ENCODE data around the gene ALDH2. TPM values are rescaled to one million over a fixed set of nuclear protein-coding genes. Genes with fewer than 3 reads are reported as not detected.
A peak's percentile ranks its signal among the peaks of the same experiment; 100 is the strongest.

The ALDH2 gene
- total RNA-seq, 6 experiments from 2014 or later = 12.1 to 43.3 (median 15.8) TPM

GRCh38 chr12:111784953-111785352, 18.2 kb downstream of the ALDH2 start:
- DNase-seq = no peak
- Mint-ChIP-seq H3K4me3 (no peak overlapping the region), H3K4me1 (ENCODE audit: low read depth) (no peaks in the 10 kb centered on the region), H3K9me3 (no peaks in the 10 kb centered on the region), H3K36me3 (ENCODE audit: low read depth) (peaks cover 14% of the 10 kb centered on the region; the same call in 1 of the 2 replicates), H3K27me3 (ENCODE audit: insufficient read depth) (no peaks in the 10 kb centered on the region), H3K27ac (no peak overlapping the region)
- no peak for TF ChIP-seq CTCF (IDR thresholded peaks at IDR 0.05)

GRCh38 chr12:111785651-111786050, 18.9 kb downstream of the ALDH2 start:
- Mint-ChIP-seq H3K36me3 (ENCODE audit: low read depth) (peaks cover 9% of the 10 kb centered on the region; the same call in 1 of the 2 replicates), H3K27ac (no peak overlapping the region), H3K27me3 (ENCODE audit: insufficient read depth) (no peaks in the 10 kb centered on the region), H3K9me3 (no peaks in the 10 kb centered on the region), H3K4me3 (no peak overlapping the region), H3K4me1 (ENCODE audit: low read depth) (no peaks in the 10 kb centered on the region)
- DNase-seq = no peak
- TF ChIP-seq CTCF (IDR thresholded peaks at IDR 0.05) = no peak

- H3K4me3 Mint-ChIP-seq = no peak overlapping the region
- no peaks in the 10 kb centered on the region for H3K36me3 Mint-ChIP-seq (ENCODE audit: low read depth)
- no peaks in the 10 kb centered on the region for H3K27me3 Mint-ChIP-seq (ENCODE audit: insufficient read depth)
- no peaks in the 10 kb centered on the region for H3K4me1 Mint-ChIP-seq (ENCODE audit: low read depth)
- TF ChIP-seq CTCF (IDR thresholded peaks at IDR 0.05) = peak; percentile 21; the same call in 1 of the 2 replicates
- no peaks in the 10 kb centered on the region for H3K9me3 Mint-ChIP-seq
- no peak overlapping the region for H3K27ac Mint-ChIP-seq
- no peak for DNase-seq
Measured at GRCh38 chr12:111788178-111788654, 21.5 kb downstream of the ALDH2 start.

- H3K27ac Mint-ChIP-seq = no peak overlapping the region
- H3K4me3 Mint-ChIP-seq = no peak overlapping the region
- no peak for DNase-seq
- no peaks in the 10 kb centered on the region for H3K9me3 Mint-ChIP-seq
- H3K36me3 Mint-ChIP-seq (ENCODE audit: low read depth) = 0 out of 2 replicates have a peak, but pooled peaks cover under 1% of the 10 kb centered on the region
- TF ChIP-seq CTCF (IDR thresholded peaks at IDR 0.05) = no peak
- no peaks in the 10 kb centered on the region for H3K27me3 Mint-ChIP-seq (ENCODE audit: insufficient read depth)
- H3K4me1 Mint-ChIP-seq (ENCODE audit: low read depth) = no peaks in the 10 kb centered on the region
Measured at GRCh38 chr12:111789779-111790178, 23.0 kb downstream of the ALDH2 start.

GRCh38 chr12:111791507-111791906, 24.8 kb downstream of the ALDH2 start:
- Mint-ChIP-seq H3K36me3 (ENCODE audit: low read depth) (0 out of 2 replicates have a peak, but pooled peaks cover 4% of the 10 kb centered on the region), H3K9me3 (no peaks in the 10 kb centered on the region), H3K4me3 (no peak overlapping the region), H3K27ac (no peak overlapping the region), H3K27me3 (ENCODE audit: insufficient read depth) (0 out of 2 replicates have a peak, but pooled peaks cover 3% of the 10 kb centered on the region), H3K4me1 (ENCODE audit: low read depth) (no peaks in the 10 kb centered on the region)
- no peak for DNase-seq
- no peak for TF ChIP-seq CTCF (IDR thresholded peaks at IDR 0.05)

All from HFFc6 (cell line).